Choroid plexus epithelial cell (primary cell): ENCODE data around the gene CMKLR1.

ENCODE experiments used
- DNase-seq: peaks from one replicate; pipeline ENCODE4 v3.0.0-alpha.2; 2010; ENCODE audit warnings: low read depth
- H3K4me3 ChIP-seq: 2 replicates; pipeline ENCODE4 v1.5.1; 2011; ENCODE audit warnings: low read depth, mild to moderate bottlenecking, control low read depth, low read length, moderate library complexity
- CTCF ChIP-seq: conservative IDR thresholded peaks from 2 replicates; pipeline ENCODE4 v1.5.1; 2011; ENCODE audit warnings: low read depth, mild to moderate bottlenecking, control low read depth, inconsistent platforms, low read length, moderate library complexity

Gene CMKLR1

GRCh38 chr12:108269224-108269623 is 69.9 kb downstream of the CMKLR1 start:
- no peak for DNase-seq
- H3K4me3 ChIP-seq: no peak overlapping the region
- no peak for TF ChIP-seq CTCF

- no peak for DNase-seq
- no peak for TF ChIP-seq CTCF
- H3K4me3 ChIP-seq: no peak overlapping the region
Measured at GRCh38 chr12:108268397-108268796, 70.7 kb downstream of the CMKLR1 start.

GRCh38 chr12:108267450-108267849 is 71.7 kb downstream of the CMKLR1 start:
- no peak for DNase-seq
- no peak for TF ChIP-seq CTCF
- no peak overlapping the region for H3K4me3 ChIP-seq

GRCh38 chr12:108266131-108266530 is 73.0 kb downstream of the CMKLR1 start:
- DNase-seq: no peak
- TF ChIP-seq CTCF: no peak
- no peak overlapping the region for H3K4me3 ChIP-seq

GRCh38 chr12:108265505-108265904 is 73.6 kb downstream of the CMKLR1 start:
- no peak for TF ChIP-seq CTCF
- DNase-seq: no peak
- no peak overlapping the region for H3K4me3 ChIP-seq

- no peak for DNase-seq
- no peak for TF ChIP-seq CTCF
- H3K4me3 ChIP-seq: no peak overlapping the region
Measured at GRCh38 chr12:108260969-108261368, 78.1 kb downstream of the CMKLR1 start.

- DNase-seq: no peak
- no peak overlapping the region for H3K4me3 ChIP-seq
- no peak for TF ChIP-seq CTCF
Measured at GRCh38 chr12:108260039-108260438, 79.1 kb downstream of the CMKLR1 start.
